Suprapubic skin (tissue), 4 donors: ENCODE data around the gene YES1. TPM values are rescaled to one million over a fixed set of nuclear protein-coding genes. Genes with fewer than 3 reads are reported as not detected.

ENCODE experiments used
- DNase-seq, 2 donors: peaks; one replicate each; pipeline ENCODE4 v3.0.0-alpha.2; 2019; ENCODE audit warnings: low spot score in 2 of 2
- H3K27ac ChIP-seq: fragments of 200-600 bp; sonication (generic); one replicate; pipeline ENCODE4 v1.5.1; 2019
- H3K27me3 ChIP-seq: fragments of 200-600 bp; sonication (generic); one replicate; pipeline ENCODE4 v1.5.1; 2019
- H3K36me3 ChIP-seq: fragments of 200-600 bp; sonication (generic); one replicate; pipeline ENCODE4 v1.5.1; 2019
- H3K4me1 ChIP-seq: fragments of 200-600 bp; sonication (generic); one replicate; pipeline ENCODE4 v1.5.1; 2019
- H3K4me3 ChIP-seq: fragments of 200-600 bp; sonication (generic); one replicate; pipeline ENCODE4 v1.5.1; 2019; ENCODE audit warnings: mild to moderate bottlenecking
- H3K9me3 ChIP-seq: fragments of 200-600 bp; sonication (generic); one replicate; pipeline ENCODE4 v1.5.1; 2019
- EP300 ChIP-seq: sonication (generic); formaldehyde crosslinking; IDR thresholded peaks from one replicate; pipeline ENCODE4 v1.6.1; 2017; ENCODE audit warnings: antibody characterized with exemption
- POLR2A ChIP-seq, 2 donors: fragments of 450-650 bp; IDR thresholded peaks; one replicate each; pipeline ENCODE4 v1.6.1; 2017; ENCODE audit warnings: antibody characterized with exemption in 2 of 2, mild to moderate bottlenecking in 2 of 2, moderate library complexity in 2 of 2
- POLR2AphosphoS5 ChIP-seq, 3 donors: sonication (generic); formaldehyde crosslinking; IDR thresholded peaks; one replicate each; pipeline ENCODE4 v1.6.1; 2017; ENCODE audit warnings: antibody characterized with exemption in 3 of 3
- WGBS: methylation state at CpG from one replicate; pipeline ENCODE4 v1.1.5; 2018; 5-methylcytosine and 5-hydroxymethylcytosine counted together
- total RNA-seq, 4 donors: library from RNA; depleted of rRNA; stranded (reverse); fragments of >200 nt; gene quantifications; one replicate each; pipeline ENCODE4 v1.1.0, GENCODE V29; 2016
- TF ChIP-seq, protein P1 (sequence below), 2 donors: fragments of 200-600 bp in 1 of 2; fragments of 450-650 bp in 1 of 2; sonication (generic) in 1 of 2; IDR thresholded peaks; one replicate each; pipeline ENCODE4 v1.5.1; 2016 to 2019; ENCODE audit warnings: antibody characterized with exemption in 2 of 2, mild to moderate bottlenecking in 1 of 2, moderate library complexity in 1 of 2

The YES1 gene
- total RNA-seq, 4 donors from 2014 or later, result 98.6 to 102 (median 100) TPM

DNA sequence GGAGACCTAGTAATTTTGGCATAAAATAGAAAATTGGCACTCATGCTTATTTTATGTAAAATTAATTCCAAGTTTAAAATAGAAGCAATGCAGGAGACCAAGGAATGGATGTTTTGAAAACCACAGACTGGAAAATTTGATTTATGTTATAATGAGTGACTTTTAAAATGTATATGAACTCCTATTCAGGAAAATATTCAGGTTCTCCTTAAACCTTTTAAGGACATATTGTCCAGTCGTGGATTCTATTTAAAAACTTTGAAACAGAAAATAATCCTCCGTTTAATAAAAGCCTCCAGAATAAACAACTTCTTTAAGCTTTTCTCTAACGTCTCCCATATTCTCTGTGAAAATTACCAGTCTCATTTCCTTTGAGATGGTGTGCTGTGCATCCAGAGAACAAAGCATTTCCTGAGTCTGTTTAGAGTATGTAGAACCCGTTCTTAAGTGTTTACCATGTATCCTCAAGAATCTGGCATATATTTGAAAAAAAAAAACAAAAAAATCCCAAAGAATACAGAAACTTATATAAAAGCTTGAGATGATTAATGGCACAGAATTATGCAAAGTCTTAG is 8.6 kb upstream of the YES1 start:
- no peak for TF ChIP-seq POLR2A (IDR thresholded peaks at IDR 0.05)
- TF ChIP-seq, protein P1, sequence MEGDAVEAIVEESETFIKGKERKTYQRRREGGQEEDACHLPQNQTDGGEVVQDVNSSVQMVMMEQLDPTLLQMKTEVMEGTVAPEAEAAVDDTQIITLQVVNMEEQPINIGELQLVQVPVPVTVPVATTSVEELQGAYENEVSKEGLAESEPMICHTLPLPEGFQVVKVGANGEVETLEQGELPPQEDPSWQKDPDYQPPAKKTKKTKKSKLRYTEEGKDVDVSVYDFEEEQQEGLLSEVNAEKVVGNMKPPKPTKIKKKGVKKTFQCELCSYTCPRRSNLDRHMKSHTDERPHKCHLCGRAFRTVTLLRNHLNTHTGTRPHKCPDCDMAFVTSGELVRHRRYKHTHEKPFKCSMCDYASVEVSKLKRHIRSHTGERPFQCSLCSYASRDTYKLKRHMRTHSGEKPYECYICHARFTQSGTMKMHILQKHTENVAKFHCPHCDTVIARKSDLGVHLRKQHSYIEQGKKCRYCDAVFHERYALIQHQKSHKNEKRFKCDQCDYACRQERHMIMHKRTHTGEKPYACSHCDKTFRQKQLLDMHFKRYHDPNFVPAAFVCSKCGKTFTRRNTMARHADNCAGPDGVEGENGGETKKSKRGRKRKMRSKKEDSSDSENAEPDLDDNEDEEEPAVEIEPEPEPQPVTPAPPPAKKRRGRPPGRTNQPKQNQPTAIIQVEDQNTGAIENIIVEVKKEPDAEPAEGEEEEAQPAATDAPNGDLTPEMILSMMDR (IDR thresholded peaks at IDR 0.05), result no peak
- no peak for TF ChIP-seq POLR2AphosphoS5 (IDR thresholded peaks at IDR 0.05)
- no peak for TF ChIP-seq EP300
- Histone ChIP-seq H3K27ac (no peak overlapping the region), H3K9me3 (no peaks in the 10 kb centered on the region), H3K36me3 (no peaks in the 10 kb centered on the region), H3K4me3 (no peak overlapping the region), H3K4me1 (no peaks in the 10 kb centered on the region), H3K27me3 (no peaks in the 10 kb centered on the region)
- no peak for DNase-seq
- WGBS, result 58% methylated on average over 4 of the region's 4 CpGs

DNA sequence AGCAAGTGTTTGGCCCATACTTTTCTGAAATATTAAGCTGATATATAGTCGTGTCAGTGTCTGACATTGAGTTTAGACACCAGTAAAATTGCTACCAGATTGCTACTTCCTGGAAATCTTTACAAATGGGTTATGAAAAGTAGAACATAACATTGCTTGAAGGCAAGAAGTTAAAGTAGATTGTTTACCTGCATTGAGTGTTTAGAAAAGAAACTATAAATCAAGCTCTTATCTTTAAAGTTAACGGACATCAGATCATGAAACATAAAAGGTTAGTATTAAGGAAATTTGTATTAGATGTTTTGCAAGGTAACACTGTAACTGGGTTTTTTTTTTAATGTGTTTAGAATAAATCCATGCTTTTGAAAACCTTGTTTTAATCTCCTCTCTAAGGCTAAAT is 4.8 kb upstream of the YES1 start:
- TF ChIP-seq POLR2A (IDR thresholded peaks at IDR 0.05) (no peak), POLR2AphosphoS5 (IDR thresholded peaks at IDR 0.05) (no peak), EP300 (no peak)
- TF ChIP-seq, protein P1 (IDR thresholded peaks at IDR 0.05), result no peak
- Histone ChIP-seq H3K27ac (no peak overlapping the region), H3K36me3 (no peaks in the 10 kb centered on the region), H3K4me1 (peaks cover 9% of the 10 kb centered on the region), H3K4me3 (no peak overlapping the region), H3K27me3 (no peaks in the 10 kb centered on the region), H3K9me3 (no peaks in the 10 kb centered on the region)
- no peak for DNase-seq
- 29% methylated on average over 2 of the region's 2 CpGs for WGBS

DNA sequence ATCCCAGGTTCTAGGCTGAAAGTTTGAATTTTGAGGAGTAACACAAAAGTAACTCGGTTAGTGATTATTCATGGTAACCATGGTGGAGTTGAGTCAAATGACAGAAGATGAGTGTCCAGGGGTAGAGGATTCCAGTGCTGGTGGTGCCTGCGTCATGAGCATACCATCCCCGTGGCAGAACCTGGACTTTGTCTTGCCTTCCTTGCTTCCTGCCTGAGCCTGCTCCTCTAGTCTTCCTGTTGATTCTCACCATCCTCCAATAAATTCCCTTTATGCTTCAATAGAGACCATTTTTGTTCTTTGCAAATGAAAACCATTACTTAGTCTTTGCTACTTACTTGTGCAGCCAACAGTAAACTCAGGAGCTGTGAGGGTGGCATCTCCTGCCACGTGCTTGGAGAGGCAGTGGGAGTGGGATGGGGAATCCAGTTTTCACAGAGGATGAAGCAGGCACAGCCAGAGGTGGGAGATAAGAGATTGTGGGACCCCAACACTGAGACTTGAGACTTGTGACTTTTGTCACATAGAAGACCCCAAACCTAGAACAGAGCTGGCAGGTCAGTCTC is 4.1 kb upstream of the YES1 start:
- TF ChIP-seq POLR2AphosphoS5 (IDR thresholded peaks at IDR 0.05) (no peak), EP300 (no peak), POLR2A (IDR thresholded peaks at IDR 0.05) (no peak)
- TF ChIP-seq, protein P1 (IDR thresholded peaks at IDR 0.05), result no peak
- Histone ChIP-seq H3K4me3 (no peak overlapping the region), H3K27ac (no peak overlapping the region), H3K27me3 (no peaks in the 10 kb centered on the region), H3K9me3 (no peaks in the 10 kb centered on the region), H3K36me3 (no peaks in the 10 kb centered on the region), H3K4me1 (peaks cover 9% of the 10 kb centered on the region)
- 96% methylated on average over 4 of the region's 4 CpGs for WGBS
- no peak for DNase-seq

DNA sequence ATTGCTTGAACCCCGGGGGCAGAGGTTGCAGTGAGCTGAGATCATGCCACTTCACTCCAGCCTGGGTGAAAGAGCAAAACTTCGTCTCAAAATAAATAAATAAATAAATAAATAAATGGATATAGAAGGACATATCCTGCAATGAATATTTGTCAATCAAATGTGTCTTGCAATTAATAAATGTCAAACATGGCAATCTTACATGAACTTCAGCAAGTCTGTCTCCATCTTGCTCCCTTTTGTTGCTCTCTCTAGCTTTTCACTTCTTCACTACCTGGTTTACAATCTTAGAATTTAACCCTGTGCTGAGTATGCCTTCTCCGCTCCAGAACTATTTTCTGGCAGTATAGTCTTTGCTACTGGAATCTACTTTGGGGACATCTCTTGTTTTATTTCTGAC is 3.3 kb upstream of the YES1 start:
- H3K27ac ChIP-seq, result no peak overlapping the region
- 85% methylated on average over 3 of the region's 3 CpGs for WGBS
- TF ChIP-seq, protein P1 (IDR thresholded peaks at IDR 0.05), result no peak
- TF ChIP-seq POLR2A (IDR thresholded peaks at IDR 0.05) (no peak), POLR2AphosphoS5 (IDR thresholded peaks at IDR 0.05) (no peak), EP300 (no peak)

DNA sequence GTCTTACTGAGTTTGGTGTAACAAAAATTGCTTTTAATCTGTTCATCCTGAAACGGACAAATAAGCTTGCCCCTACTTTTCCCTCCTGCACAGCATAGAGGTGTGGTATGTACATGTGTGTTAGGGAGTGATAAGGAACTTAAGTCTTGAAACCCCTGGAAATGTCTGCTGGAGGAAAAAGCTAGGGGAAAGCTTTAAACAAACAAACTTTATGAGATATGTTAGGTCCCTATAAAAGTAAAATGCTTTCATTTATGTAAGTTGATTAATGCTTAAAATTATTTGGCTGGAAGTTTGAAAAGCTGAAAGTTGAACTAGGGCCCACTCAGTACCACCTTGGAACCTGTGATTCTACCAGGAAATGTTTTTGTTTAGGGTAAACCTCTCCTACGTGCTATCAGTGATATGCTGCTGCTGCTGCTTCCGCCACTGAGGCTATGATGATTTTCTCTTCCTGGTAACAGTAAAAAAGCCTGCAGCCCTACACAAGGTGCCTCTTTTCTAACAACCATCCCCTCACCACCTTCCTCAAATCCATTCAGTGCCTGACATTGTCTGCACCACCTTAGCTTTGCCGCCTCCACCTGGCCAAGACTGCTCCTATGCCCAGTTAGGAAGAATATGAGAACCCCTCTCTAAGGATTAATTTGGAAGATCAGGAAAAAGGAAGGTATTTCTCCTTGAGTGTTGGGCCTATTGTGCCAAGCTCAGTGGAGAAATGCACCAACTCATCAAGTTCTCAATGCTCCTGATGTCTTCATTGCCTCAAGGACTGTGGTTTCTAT is 2.5 kb upstream of the YES1 start:
- Histone ChIP-seq H3K27me3 (no peaks in the 10 kb centered on the region), H3K4me1 (peaks cover 19% of the 10 kb centered on the region), H3K4me3 (no peak overlapping the region), H3K36me3 (no peaks in the 10 kb centered on the region), H3K27ac (no peak overlapping the region), H3K9me3 (no peaks in the 10 kb centered on the region)
- no peak for DNase-seq
- TF ChIP-seq POLR2A (IDR thresholded peaks at IDR 0.05) (no peak), POLR2AphosphoS5 (IDR thresholded peaks at IDR 0.05) (no peak), EP300 (no peak)
- TF ChIP-seq, protein P1 (IDR thresholded peaks at IDR 0.05), result no peak
- 83% methylated on average over 4 of the region's 4 CpGs for WGBS

More for the DNA sequence above, 3.3 kb upstream of the YES1 start:
- peaks cover 15% of the 10 kb centered on the region for H3K4me1 ChIP-seq
- no peaks in the 10 kb centered on the region for H3K36me3 ChIP-seq
- no peaks in the 10 kb centered on the region for H3K27me3 ChIP-seq
- H3K9me3 ChIP-seq, result no peaks in the 10 kb centered on the region
- DNase-seq, result no peak
- H3K4me3 ChIP-seq, result no peak overlapping the region
